ENCODE data around the gene USO1.

Gene USO1

GRCh38 chr4:75843596-75843995, 119.2 kb downstream of the USO1 start:
- ATAC-seq: no peak
- TF ChIP-seq ARNTL (CRISPR knock-in tag; IDR thresholded peaks at IDR 0.05; ENCODE audit: borderline replicate concordance, low read depth) (no peak), SNAI2 (CRISPR knock-in tag; IDR thresholded peaks at IDR 0.05) (no peak), TCF4 (CRISPR knock-in tag; IDR thresholded peaks at IDR 0.05; ENCODE audit: borderline replicate concordance) (no peak), ZNF70 (CRISPR knock-in tag; IDR thresholded peaks at IDR 0.05) (no peak), PATZ1 (CRISPR knock-in tag; IDR thresholded peaks at IDR 0.05; ENCODE audit: borderline replicate concordance) (no peak), ESRRG (CRISPR knock-in tag; IDR thresholded peaks at IDR 0.05) (no peak), ISL1 (CRISPR knock-in tag; IDR thresholded peaks at IDR 0.05) (no peak), POU6F1 (CRISPR knock-in tag; IDR thresholded peaks at IDR 0.05; ENCODE audit: borderline replicate concordance, low read depth) (no peak), GLIS3 (CRISPR knock-in tag; IDR thresholded peaks at IDR 0.05) (no peak), OSR1 (CRISPR knock-in tag; IDR thresholded peaks at IDR 0.05) (no peak), ZC3H10 (CRISPR knock-in tag; IDR thresholded peaks at IDR 0.05) (no peak), PPARA (CRISPR knock-in tag; IDR thresholded peaks at IDR 0.05; ENCODE audit: borderline replicate concordance) (no peak), CSDC2 (CRISPR knock-in tag; IDR thresholded peaks at IDR 0.05) (no peak), BACH2 (CRISPR knock-in tag; IDR thresholded peaks at IDR 0.05; ENCODE audit: borderline replicate concordance) (no peak), ZNF565 (CRISPR knock-in tag; conservative IDR thresholded peaks at IDR 0.05; ENCODE audit: low read depth) (no peak), ZFP3 (CRISPR knock-in tag; IDR thresholded peaks at IDR 0.05) (no peak), ZFP30 (CRISPR knock-in tag; IDR thresholded peaks at IDR 0.05) (no peak)

GRCh38 chr4:75844151-75844662, 119.8 kb downstream of the USO1 start:
- no peak for TF ChIP-seq PPARA (CRISPR knock-in tag; IDR thresholded peaks at IDR 0.05; ENCODE audit: borderline replicate concordance)
- TF ChIP-seq OSR1 (CRISPR knock-in tag; IDR thresholded peaks at IDR 0.05): no peak
- no peak for TF ChIP-seq BACH2 (CRISPR knock-in tag; IDR thresholded peaks at IDR 0.05; ENCODE audit: borderline replicate concordance)
- no peak for TF ChIP-seq TCF4 (CRISPR knock-in tag; IDR thresholded peaks at IDR 0.05; ENCODE audit: borderline replicate concordance)
- no peak for TF ChIP-seq ARNTL (CRISPR knock-in tag; IDR thresholded peaks at IDR 0.05; ENCODE audit: borderline replicate concordance, low read depth)
- no peak for TF ChIP-seq ZFP30 (CRISPR knock-in tag; IDR thresholded peaks at IDR 0.05)
- no peak for TF ChIP-seq SNAI2 (CRISPR knock-in tag; IDR thresholded peaks at IDR 0.05)
- TF ChIP-seq TSHZ2 (CRISPR knock-in tag; IDR thresholded peaks at IDR 0.05): no peak
- no peak for TF ChIP-seq ZC3H10 (CRISPR knock-in tag; IDR thresholded peaks at IDR 0.05)
- TF ChIP-seq RARB (CRISPR knock-in tag; IDR thresholded peaks at IDR 0.05): no peak
- TF ChIP-seq CSDC2 (CRISPR knock-in tag; IDR thresholded peaks at IDR 0.05): no peak
- TF ChIP-seq TOX (CRISPR knock-in tag; IDR thresholded peaks at IDR 0.05; ENCODE audit: borderline replicate concordance): no peak
- no peak for TF ChIP-seq ZFP3 (CRISPR knock-in tag; IDR thresholded peaks at IDR 0.05)
- no peak for TF ChIP-seq POU6F1 (CRISPR knock-in tag; IDR thresholded peaks at IDR 0.05; ENCODE audit: borderline replicate concordance, low read depth)
- no peak for ATAC-seq

DNA sequence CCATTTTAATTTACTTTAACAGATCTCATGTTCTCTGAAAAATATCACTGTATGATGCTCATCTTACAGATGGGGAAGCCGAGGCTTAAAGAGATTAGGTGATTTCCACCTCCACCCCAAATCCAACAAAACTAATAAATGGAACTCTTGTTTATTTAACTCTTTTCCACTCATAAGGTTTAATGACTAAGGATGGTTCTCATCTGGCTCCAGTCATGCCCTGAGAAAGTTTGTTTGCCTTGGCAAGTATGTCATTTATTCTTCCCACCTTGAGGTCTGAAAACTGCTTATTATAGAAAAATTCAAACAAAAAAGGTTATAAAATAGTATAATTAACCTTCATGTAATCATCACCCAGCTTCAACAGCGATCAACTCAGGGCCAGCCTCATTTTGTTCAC, 121.6 kb downstream of the USO1 start:
- no peak for TF ChIP-seq OSR1 (CRISPR knock-in tag; IDR thresholded peaks at IDR 0.05)
- TF ChIP-seq PPARA (CRISPR knock-in tag; IDR thresholded peaks at IDR 0.05; ENCODE audit: borderline replicate concordance): no peak
- TF ChIP-seq ZNF565 (CRISPR knock-in tag; conservative IDR thresholded peaks at IDR 0.05; ENCODE audit: low read depth): no peak
- TF ChIP-seq POU6F1 (CRISPR knock-in tag; IDR thresholded peaks at IDR 0.05; ENCODE audit: borderline replicate concordance, low read depth): no peak
- ATAC-seq: no peak

- peak; percentile 95 for ATAC-seq
Observed at GRCh38 chr4:75848171-75848760, 123.9 kb downstream of the USO1 start.
